Gastroesophageal sphincter (tissue), 4 donors: ENCODE results near the gene GBX1. TPM values are rescaled to one million over a fixed set of nuclear protein-coding genes. Genes with fewer than 3 reads are reported as not detected.

Source experiments
- ATAC-seq: fragments of 150-250 bp; one replicate; pipeline ENCODE4 v1.9.1; 2016; ENCODE audit warnings: mild to moderate bottlenecking, moderate library complexity
- H3K27ac ChIP-seq, 4 donors: fragments of 200-600 bp; sonication (generic) in 3 of 4; 1 replicate in 3 of 4; 2 replicates in 1 of 4; pipeline ENCODE4 v1.5.1; 2016 to 2019
- H3K27me3 ChIP-seq: fragments of 200-600 bp; sonication (generic); one replicate; pipeline ENCODE4 v1.5.1; 2019
- H3K36me3 ChIP-seq, 2 donors: fragments of 200-600 bp; sonication (generic); one replicate each; pipeline ENCODE4 v1.5.1; 2019; ENCODE audit warnings: control low read depth in 1 of 2
- H3K4me1 ChIP-seq, 3 donors: fragments of 200-600 bp; sonication (generic); 1 replicate in 2 of 3; 2 replicates in 1 of 3; pipeline ENCODE4 v1.5.1; 2016 to 2019; ENCODE audit warnings: control low read depth in 2 of 3
- H3K4me3 ChIP-seq, 2 donors: fragments of 200-600 bp; sonication (generic); one replicate each; pipeline ENCODE4 v1.5.1; 2019; ENCODE audit warnings: mild to moderate bottlenecking in 1 of 2, moderate library complexity in 1 of 2
- H3K9me3 ChIP-seq, 3 donors: fragments of 200-600 bp; sonication (generic); one replicate each; pipeline ENCODE4 v1.5.1; 2017 to 2019; ENCODE audit warnings: control low read depth in 2 of 3
- EP300 ChIP-seq: sonication (generic); formaldehyde crosslinking; IDR thresholded peaks from one replicate; pipeline ENCODE4 v1.6.1; 2017; ENCODE audit warnings: antibody characterized with exemption, mild to moderate bottlenecking
- POLR2A ChIP-seq, 2 donors: fragments of 450-650 bp; IDR thresholded peaks; one replicate each; pipeline ENCODE4 v1.6.1; 2017; ENCODE audit warnings: antibody characterized with exemption in 2 of 2, mild to moderate bottlenecking in 2 of 2, moderate library complexity in 1 of 2
- POLR2AphosphoS5 ChIP-seq: sonication (generic); formaldehyde crosslinking; IDR thresholded peaks from one replicate; pipeline ENCODE4 v1.6.1; 2017; ENCODE audit warnings: antibody characterized with exemption
- WGBS, 2 donors: methylation state at CpG; one replicate each; pipeline ENCODE4 v1.1.5; 2018; ENCODE audit warnings: low coverage in 1 of 2; 5-methylcytosine and 5-hydroxymethylcytosine counted together
- total RNA-seq, 4 donors: library from RNA; depleted of rRNA; stranded (reverse); fragments of >200 nt; gene quantifications; one replicate each; pipeline ENCODE4 v1.1.0, GENCODE V29; 2016
- TF ChIP-seq, protein P1 (sequence below), 4 experiments: fragments of 200-600 bp in 2 of 4; fragments of 450-650 bp in 2 of 4; sonication (generic) in 1 of 4; IDR thresholded peaks; one replicate each; pipeline ENCODE4 v1.5.1; 2017 to 2019; ENCODE audit warnings: antibody characterized with exemption in 4 of 4, mild to moderate bottlenecking in 2 of 4, moderate library complexity in 2 of 4

The GBX1 gene
- total RNA-seq = not detected

DNA sequence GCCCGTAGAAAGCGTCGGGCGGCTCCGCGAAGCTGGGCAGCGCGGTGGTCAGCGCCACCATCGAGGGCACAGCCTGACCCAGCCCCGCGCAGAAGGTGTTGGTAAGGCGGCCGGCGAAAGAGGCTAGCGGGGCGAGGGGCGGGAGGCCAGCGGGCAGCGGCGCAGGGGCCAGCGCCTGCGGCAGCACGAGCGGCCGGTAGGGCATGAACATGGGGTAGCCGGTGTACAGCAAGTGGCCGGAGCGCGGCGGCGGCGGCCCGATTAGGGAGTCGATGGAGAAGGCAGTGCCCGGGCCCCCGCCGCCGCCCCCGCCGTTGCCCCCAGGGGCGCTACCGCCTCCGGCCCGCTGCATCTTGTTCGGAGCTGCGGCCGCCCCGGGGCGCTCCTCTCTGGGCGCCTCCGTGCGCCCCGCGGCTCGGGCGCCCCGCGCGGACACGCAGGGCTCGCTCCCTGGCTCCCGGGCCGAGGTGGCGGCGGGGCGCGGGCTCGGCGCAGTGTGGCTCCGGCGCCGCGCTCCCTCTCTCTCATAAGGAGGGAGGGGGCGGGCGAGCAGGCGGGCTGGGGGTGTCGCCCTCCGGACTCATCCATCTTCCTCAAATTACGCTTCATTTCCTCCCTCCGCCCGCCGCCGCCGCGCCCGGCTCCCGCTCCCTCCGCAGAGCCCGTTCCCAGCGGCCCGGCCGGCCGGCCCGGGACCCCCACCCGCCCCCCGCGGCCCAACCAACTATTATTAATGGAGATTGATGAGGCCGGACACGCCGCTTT is at the start of gene GBX1:
GBX1 (minus strand) TSS at position 498 of the 765 bp plus-strand sequence; CDS start at position 352, 146 bp downstream.
- ATAC-seq = peak; percentile 59
- Histone ChIP-seq H3K36me3 (no peaks in the 10 kb centered on the region), H3K4me1 (peaks cover 0 to 19% (median 14%) of the 10 kb centered on the region in 3 donors), H3K9me3 (no peaks in the 10 kb centered on the region), H3K27ac (no peak within 1 kb of the TSS), H3K4me3 (peak within 1 kb of the TSS; percentile 10 to 54), H3K27me3 (peaks cover 67% of the 10 kb centered on the region)
- TF ChIP-seq, protein P1, sequence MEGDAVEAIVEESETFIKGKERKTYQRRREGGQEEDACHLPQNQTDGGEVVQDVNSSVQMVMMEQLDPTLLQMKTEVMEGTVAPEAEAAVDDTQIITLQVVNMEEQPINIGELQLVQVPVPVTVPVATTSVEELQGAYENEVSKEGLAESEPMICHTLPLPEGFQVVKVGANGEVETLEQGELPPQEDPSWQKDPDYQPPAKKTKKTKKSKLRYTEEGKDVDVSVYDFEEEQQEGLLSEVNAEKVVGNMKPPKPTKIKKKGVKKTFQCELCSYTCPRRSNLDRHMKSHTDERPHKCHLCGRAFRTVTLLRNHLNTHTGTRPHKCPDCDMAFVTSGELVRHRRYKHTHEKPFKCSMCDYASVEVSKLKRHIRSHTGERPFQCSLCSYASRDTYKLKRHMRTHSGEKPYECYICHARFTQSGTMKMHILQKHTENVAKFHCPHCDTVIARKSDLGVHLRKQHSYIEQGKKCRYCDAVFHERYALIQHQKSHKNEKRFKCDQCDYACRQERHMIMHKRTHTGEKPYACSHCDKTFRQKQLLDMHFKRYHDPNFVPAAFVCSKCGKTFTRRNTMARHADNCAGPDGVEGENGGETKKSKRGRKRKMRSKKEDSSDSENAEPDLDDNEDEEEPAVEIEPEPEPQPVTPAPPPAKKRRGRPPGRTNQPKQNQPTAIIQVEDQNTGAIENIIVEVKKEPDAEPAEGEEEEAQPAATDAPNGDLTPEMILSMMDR (IDR thresholded peaks at IDR 0.05) = peak in 3 of 4 experiments; percentile 10 to 36 (median 36)
- no peak for TF ChIP-seq POLR2AphosphoS5
- WGBS, 2 donors = no CpG with 5 or more reads among the region's 101 CpGs

DNA sequence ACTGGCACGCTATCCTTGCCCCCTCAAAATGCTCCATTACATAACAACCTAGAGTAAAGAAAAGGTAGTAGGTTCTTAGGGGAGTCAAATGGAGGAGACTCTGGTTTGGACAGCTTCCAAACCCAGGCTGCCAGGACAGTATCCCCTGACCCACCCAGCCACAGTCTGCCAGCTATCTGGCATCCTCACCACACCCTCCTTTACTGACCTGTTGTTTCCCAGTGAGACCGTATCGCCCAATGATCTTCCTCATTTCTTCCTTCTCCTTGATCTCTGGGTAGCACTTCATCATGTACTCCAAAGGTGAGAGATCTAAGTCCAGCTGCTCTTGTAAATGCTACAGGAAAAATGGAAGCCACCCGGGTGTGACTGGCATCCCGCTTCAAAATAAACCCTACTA is 47.9 kb upstream of the GBX1 start:
- ATAC-seq = no peak
- H3K9me3 ChIP-seq = no peaks in the 10 kb centered on the region
- TF ChIP-seq POLR2A (IDR thresholded peaks at IDR 0.05) = no peak
- TF ChIP-seq EP300 = no peak
- TF ChIP-seq POLR2AphosphoS5 = no peak
- TF ChIP-seq, protein P1 (IDR thresholded peaks at IDR 0.05) = no peak
- peaks cover 2 to 91% of the 10 kb centered on the region in 2 donors for H3K36me3 ChIP-seq
- no peaks in the 10 kb centered on the region for H3K4me1 ChIP-seq
- H3K4me3 ChIP-seq = no peak overlapping the region
- H3K27me3 ChIP-seq = no peaks in the 10 kb centered on the region
- H3K27ac ChIP-seq = no peak overlapping the region
- 89 to 98% methylated on average over 4 to 5 of the region's 5 CpGs for WGBS, 2 donors

DNA sequence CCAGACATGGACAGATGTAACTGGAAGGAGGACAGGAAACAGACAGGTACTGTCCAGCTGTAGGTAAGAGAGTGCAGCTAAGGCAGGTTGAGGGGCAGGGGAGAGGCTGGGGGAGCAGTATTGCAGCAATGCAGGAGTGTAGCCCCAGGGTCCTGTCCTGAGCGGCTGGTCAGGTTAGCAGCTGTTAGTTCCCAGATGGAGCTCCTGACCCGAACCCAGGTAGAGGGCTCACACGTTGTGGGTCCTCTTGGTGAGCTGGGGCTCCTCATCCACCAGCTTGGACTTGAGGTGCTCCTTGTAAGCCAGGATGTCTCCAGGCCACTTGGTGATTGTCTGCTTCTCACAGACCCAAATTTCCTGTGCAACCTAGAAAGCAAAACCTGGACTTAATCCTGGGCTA is 46.3 kb upstream of the GBX1 start:
- Histone ChIP-seq H3K9me3 (no peaks in the 10 kb centered on the region), H3K4me3 (no peak overlapping the region), H3K27ac (no peak overlapping the region), H3K36me3 (peaks cover 0 to 75% of the 10 kb centered on the region in 2 donors), H3K27me3 (no peaks in the 10 kb centered on the region), H3K4me1 (no peaks in the 10 kb centered on the region)
- whole genome bisulfite sequencing, 2 donors = no CpG with 5 or more reads among the region's 3 CpGs
- no peak for ATAC-seq
- no peak for TF ChIP-seq POLR2A (IDR thresholded peaks at IDR 0.05)
- TF ChIP-seq, protein P1 (IDR thresholded peaks at IDR 0.05) = no peak
- no peak for TF ChIP-seq EP300
- no peak for TF ChIP-seq POLR2AphosphoS5

DNA sequence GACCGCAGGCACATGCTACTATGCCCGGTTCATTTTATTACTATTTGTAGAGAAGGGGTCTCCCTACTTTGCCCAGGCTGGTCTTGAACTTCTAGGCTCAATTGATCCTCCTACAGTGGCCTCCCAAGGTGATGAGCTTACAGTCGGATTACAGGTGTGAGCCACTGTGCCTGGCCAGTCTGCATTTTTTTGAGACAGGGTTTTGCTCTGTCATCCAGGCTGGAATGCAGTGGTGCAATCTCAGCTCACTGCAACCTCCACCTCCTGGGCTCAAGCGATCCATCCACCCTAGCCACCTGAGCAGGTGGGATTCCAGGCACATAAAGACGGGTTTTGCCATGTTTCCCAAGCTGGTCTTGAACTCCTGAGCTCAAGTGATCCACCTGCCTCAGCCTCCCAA is 45.1 kb upstream of the GBX1 start:
- Histone ChIP-seq H3K27me3 (no peaks in the 10 kb centered on the region), H3K4me1 (no peaks in the 10 kb centered on the region), H3K27ac (no peak overlapping the region), H3K36me3 (peaks cover 0 to 63% of the 10 kb centered on the region in 2 donors), H3K4me3 (no peak overlapping the region), H3K9me3 (no peaks in the 10 kb centered on the region)
- ATAC-seq = no peak
- TF ChIP-seq POLR2AphosphoS5 = no peak
- TF ChIP-seq, protein P1 (IDR thresholded peaks at IDR 0.05) = no peak
- no peak for TF ChIP-seq EP300
- no peak for TF ChIP-seq POLR2A (IDR thresholded peaks at IDR 0.05)
- 81% methylated on average over 3 of the region's 5 CpGs; no CpG with 5 or more reads in 1 of the 2 donors for WGBS, 2 donors
